Activated T-helper 1 cell treated with Interleukin-2 at 50 U/mL for 16 hours (primary cell): Measurements from ENCODE around the gene MPL.

Experiments used
- DNase-seq: peaks from one replicate; pipeline ENCODE4 v3.0.0-alpha.2; 2020; ENCODE audit warnings: low read depth

The MPL gene

GRCh38 chr1:43306688-43307457 is 30.7 kb upstream of the MPL start:
- DNase-seq, result no peak

GRCh38 chr1:43307458-43308158 is 30.0 kb upstream of the MPL start:
- DNase-seq, result no peak

- DNase-seq, result no peak
These were observed 28.8 kb upstream of the MPL start for GRCh38 chr1:43308635-43309404.

GRCh38 chr1:43309405-43310025 is 28.1 kb upstream of the MPL start:
- DNase-seq, result no peak

GRCh38 chr1:43311521-43311920 is 26.1 kb upstream of the MPL start:
- DNase-seq, result no peak

- DNase-seq, result no peak
These were observed 25.4 kb upstream of the MPL start for GRCh38 chr1:43312212-43312623.

- DNase-seq, result no peak
These were observed 24.7 kb upstream of the MPL start for GRCh38 chr1:43312663-43313515.

- no peak for DNase-seq
These were observed 23.8 kb upstream of the MPL start for GRCh38 chr1:43313771-43314170.

- no peak for DNase-seq
These were observed 23.4 kb upstream of the MPL start for GRCh38 chr1:43314233-43314632.

GRCh38 chr1:43315481-43315880 is 22.1 kb upstream of the MPL start:
- no peak for DNase-seq

GRCh38 chr1:43315963-43316737 is 21.5 kb upstream of the MPL start:
- DNase-seq, result no peak

GRCh38 chr1:43316738-43317520 is 20.7 kb upstream of the MPL start:
- DNase-seq, result no peak

GRCh38 chr1:43317817-43318471 is 19.7 kb upstream of the MPL start:
- DNase-seq, result no peak

GRCh38 chr1:43318831-43319230 is 18.8 kb upstream of the MPL start:
- no peak for DNase-seq

GRCh38 chr1:43319288-43319687 is 18.3 kb upstream of the MPL start:
- DNase-seq, result no peak

GRCh38 chr1:43319766-43320165 is 17.9 kb upstream of the MPL start:
- no peak for DNase-seq

GRCh38 chr1:43321331-43321891 is 16.2 kb upstream of the MPL start:
- DNase-seq, result no peak

- DNase-seq, result no peak
These were observed 15.1 kb upstream of the MPL start for GRCh38 chr1:43322506-43322905.

GRCh38 chr1:43324810-43325209 is 12.8 kb upstream of the MPL start:
- no peak for DNase-seq
